ENCODE measurements around the gene RNF220. TPM values are rescaled to one million over a fixed set of nuclear protein-coding genes. Genes with fewer than 3 reads are reported as not detected.

Gene RNF220
- total RNA-seq, 6 experiments from 2014 or later: 42.1 to 54.7 (median 51.9) TPM

GRCh38 chr1:44676484-44677200, 271.6 kb downstream of the RNF220 start:
- H3K36me3 Mint-ChIP-seq (ENCODE audit: low read depth): no peaks in the 10 kb centered on the region; the same call in 1 of the 2 replicates
- no peak overlapping the region for H3K27ac Mint-ChIP-seq
- H3K27me3 Mint-ChIP-seq (ENCODE audit: insufficient read depth): peaks cover 2% of the 10 kb centered on the region; the same call in 1 of the 2 replicates
- no peak overlapping the region for H3K4me3 Mint-ChIP-seq
- TF ChIP-seq, protein P1, sequence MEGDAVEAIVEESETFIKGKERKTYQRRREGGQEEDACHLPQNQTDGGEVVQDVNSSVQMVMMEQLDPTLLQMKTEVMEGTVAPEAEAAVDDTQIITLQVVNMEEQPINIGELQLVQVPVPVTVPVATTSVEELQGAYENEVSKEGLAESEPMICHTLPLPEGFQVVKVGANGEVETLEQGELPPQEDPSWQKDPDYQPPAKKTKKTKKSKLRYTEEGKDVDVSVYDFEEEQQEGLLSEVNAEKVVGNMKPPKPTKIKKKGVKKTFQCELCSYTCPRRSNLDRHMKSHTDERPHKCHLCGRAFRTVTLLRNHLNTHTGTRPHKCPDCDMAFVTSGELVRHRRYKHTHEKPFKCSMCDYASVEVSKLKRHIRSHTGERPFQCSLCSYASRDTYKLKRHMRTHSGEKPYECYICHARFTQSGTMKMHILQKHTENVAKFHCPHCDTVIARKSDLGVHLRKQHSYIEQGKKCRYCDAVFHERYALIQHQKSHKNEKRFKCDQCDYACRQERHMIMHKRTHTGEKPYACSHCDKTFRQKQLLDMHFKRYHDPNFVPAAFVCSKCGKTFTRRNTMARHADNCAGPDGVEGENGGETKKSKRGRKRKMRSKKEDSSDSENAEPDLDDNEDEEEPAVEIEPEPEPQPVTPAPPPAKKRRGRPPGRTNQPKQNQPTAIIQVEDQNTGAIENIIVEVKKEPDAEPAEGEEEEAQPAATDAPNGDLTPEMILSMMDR (IDR thresholded peaks at IDR 0.05): no peak
- H3K9me3 Mint-ChIP-seq: no peaks in the 10 kb centered on the region
- DNase-seq: peak; percentile 51
- H3K4me1 Mint-ChIP-seq (ENCODE audit: low read depth): peaks cover 31% of the 10 kb centered on the region

GRCh38 chr1:44677201-44677766, 272.2 kb downstream of the RNF220 start:
- Mint-ChIP-seq H3K4me1 (ENCODE audit: low read depth) (peaks cover 25% of the 10 kb centered on the region), H3K9me3 (no peaks in the 10 kb centered on the region), H3K27me3 (ENCODE audit: insufficient read depth) (no peaks in the 10 kb centered on the region; the same call in 1 of the 2 replicates), H3K4me3 (no peak overlapping the region), H3K36me3 (ENCODE audit: low read depth) (no peaks in the 10 kb centered on the region; the same call in 1 of the 2 replicates), H3K27ac (no peak overlapping the region)
- TF ChIP-seq, protein P1 (IDR thresholded peaks at IDR 0.05): peak; percentile 85
- DNase-seq: peak; percentile 76

GRCh38 chr1:44678120-44678519, 273.1 kb downstream of the RNF220 start:
- no peak for DNase-seq
- peaks cover 16% of the 10 kb centered on the region for H3K4me1 Mint-ChIP-seq (ENCODE audit: low read depth)
- H3K27me3 Mint-ChIP-seq (ENCODE audit: insufficient read depth): peaks cover under 1% of the 10 kb centered on the region; the same call in 1 of the 2 replicates
- no peak overlapping the region for H3K27ac Mint-ChIP-seq
- H3K36me3 Mint-ChIP-seq (ENCODE audit: low read depth): no peaks in the 10 kb centered on the region; the same call in 1 of the 2 replicates
- H3K9me3 Mint-ChIP-seq: no peaks in the 10 kb centered on the region
- no peak overlapping the region for H3K4me3 Mint-ChIP-seq
- TF ChIP-seq, protein P1 (IDR thresholded peaks at IDR 0.05): no peak

GRCh38 chr1:44678626-44679025, 273.6 kb downstream of the RNF220 start:
- Mint-ChIP-seq H3K36me3 (ENCODE audit: low read depth) (no peaks in the 10 kb centered on the region; the same call in 1 of the 2 replicates), H3K27me3 (ENCODE audit: insufficient read depth) (peaks cover 4% of the 10 kb centered on the region; the same call in 1 of the 2 replicates), H3K4me3 (no peak overlapping the region), H3K4me1 (ENCODE audit: low read depth) (peaks cover 11% of the 10 kb centered on the region), H3K9me3 (no peaks in the 10 kb centered on the region), H3K27ac (no peak overlapping the region)
- TF ChIP-seq, protein P1 (IDR thresholded peaks at IDR 0.05): no peak
- no peak for DNase-seq

DNA sequence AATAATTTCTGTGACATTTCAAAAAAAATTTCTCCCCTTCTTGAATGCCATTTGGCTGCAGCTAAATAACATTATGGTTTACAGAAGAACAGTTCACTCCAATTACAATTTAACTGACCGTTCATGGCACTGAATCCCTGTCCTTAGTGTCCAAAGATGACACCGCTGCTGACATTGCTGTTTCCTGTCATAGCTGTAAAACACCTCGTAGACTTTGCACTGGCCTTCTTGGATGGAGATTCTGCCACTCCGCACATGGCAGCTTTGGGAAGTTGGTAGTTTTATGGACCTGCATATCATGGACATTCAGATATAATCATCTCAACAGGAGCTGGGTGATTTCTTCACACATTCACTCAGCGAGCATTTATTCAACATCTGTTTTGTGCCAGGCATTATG, 274.4 kb downstream of the RNF220 start:
- Mint-ChIP-seq H3K27ac (no peak overlapping the region), H3K9me3 (no peaks in the 10 kb centered on the region), H3K4me1 (ENCODE audit: low read depth) (peaks cover 8% of the 10 kb centered on the region), H3K4me3 (no peak overlapping the region), H3K27me3 (ENCODE audit: insufficient read depth) (peaks cover 4% of the 10 kb centered on the region; the same call in 1 of the 2 replicates), H3K36me3 (ENCODE audit: low read depth) (no peaks in the 10 kb centered on the region; the same call in 1 of the 2 replicates)
- TF ChIP-seq, protein P1 (IDR thresholded peaks at IDR 0.05): no peak
- DNase-seq: no peak
